ENCODE data around the gene RASA2. TPM values are rescaled to one million over a fixed set of nuclear protein-coding genes. Genes with fewer than 3 reads are reported as not detected.
"Not testable (repeated sequence)": the region's sequence is repeated elsewhere in the genome, so short reads cannot be mapped to it uniquely, and the experiment has no call there.

Gene RASA2
- polyA plus RNA-seq, 1 donor from 2014 or later, result 27.0 TPM

DNA sequence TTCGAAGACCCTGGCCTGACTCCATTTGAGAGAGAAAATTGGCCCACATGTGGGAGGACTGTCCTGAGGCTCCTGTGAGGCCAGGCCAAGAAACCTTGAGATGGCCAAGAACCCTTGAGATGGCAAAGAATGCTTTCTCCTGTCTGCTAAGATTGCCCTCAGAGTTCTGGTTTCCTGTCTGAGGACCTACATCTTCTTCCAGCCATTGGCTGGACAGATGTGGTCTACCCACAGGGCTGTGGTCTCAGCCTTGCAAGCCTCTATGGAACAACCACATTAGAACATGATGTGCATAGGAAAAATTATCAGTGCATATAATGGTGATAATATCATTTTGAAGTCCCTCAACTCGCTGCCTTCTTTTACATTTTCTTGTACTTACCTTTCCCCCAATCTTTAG lies 10.8 kb upstream of the RASA2 start:
- H3K27me3 Mint-ChIP-seq, result no peaks in the 10 kb centered on the region
- no peak overlapping the region for H3K27ac Mint-ChIP-seq
- H3K9me3 Mint-ChIP-seq, result peaks cover 0 to 2% (median 0%) of the 10 kb centered on the region in 3 donors
- H3K4me1 Mint-ChIP-seq, result peaks cover 0 to 5% (median 5%) of the 10 kb centered on the region in 3 donors
- no peak overlapping the region for H3K4me3 Mint-ChIP-seq
- H3K36me3 Mint-ChIP-seq, result peaks cover 7% of the 10 kb centered on the region

- Mint-ChIP-seq H3K4me3 (no peak overlapping the region), H3K9me3 (peaks cover 0 to 2% (median 0%) of the 10 kb centered on the region in 3 donors), H3K4me1 (peaks cover 0 to 5% (median 5%) of the 10 kb centered on the region in 3 donors), H3K27ac (no peak overlapping the region), H3K27me3 (no peaks in the 10 kb centered on the region), H3K36me3 (peaks cover 4% of the 10 kb centered on the region)
Measured at GRCh38 chr3:141477224-141477623, 9.6 kb upstream of the RASA2 start.

- H3K27ac Mint-ChIP-seq, result no peak overlapping the region
- H3K9me3 Mint-ChIP-seq, result peaks cover 0 to 2% (median 0%) of the 10 kb centered on the region in 3 donors
- peaks cover 3% of the 10 kb centered on the region for H3K36me3 Mint-ChIP-seq
- no peaks in the 10 kb centered on the region for H3K27me3 Mint-ChIP-seq
- H3K4me3 Mint-ChIP-seq, result no peak overlapping the region
- peaks cover 0 to 5% (median 5%) of the 10 kb centered on the region in 3 donors for H3K4me1 Mint-ChIP-seq
Measured at GRCh38 chr3:141478139-141478538, 8.7 kb upstream of the RASA2 start.

- H3K4me3 Mint-ChIP-seq, result peak overlapping the region in 1 of 4 donors; percentile 65
- peaks cover 5 to 11% (median 9%) of the 10 kb centered on the region in 3 donors for H3K4me1 Mint-ChIP-seq
- not testable (repeated sequence) for H3K36me3 Mint-ChIP-seq, H3K27me3 Mint-ChIP-seq, H3K9me3 Mint-ChIP-seq, H3K27ac Mint-ChIP-seq
Measured at GRCh38 chr3:141478840-141479239, 8.0 kb upstream of the RASA2 start.

- no peak overlapping the region for H3K27ac Mint-ChIP-seq
- peaks cover 0 to 2% (median 0%) of the 10 kb centered on the region in 3 donors for H3K9me3 Mint-ChIP-seq
- H3K36me3 Mint-ChIP-seq, result no peaks in the 10 kb centered on the region
- H3K4me3 Mint-ChIP-seq, result no peak overlapping the region
- no peaks in the 10 kb centered on the region for H3K27me3 Mint-ChIP-seq
- peaks cover 19 to 24% (median 19%) of the 10 kb centered on the region in 3 donors for H3K4me1 Mint-ChIP-seq
Measured at GRCh38 chr3:141482245-141482922, 4.4 kb upstream of the RASA2 start.

DNA sequence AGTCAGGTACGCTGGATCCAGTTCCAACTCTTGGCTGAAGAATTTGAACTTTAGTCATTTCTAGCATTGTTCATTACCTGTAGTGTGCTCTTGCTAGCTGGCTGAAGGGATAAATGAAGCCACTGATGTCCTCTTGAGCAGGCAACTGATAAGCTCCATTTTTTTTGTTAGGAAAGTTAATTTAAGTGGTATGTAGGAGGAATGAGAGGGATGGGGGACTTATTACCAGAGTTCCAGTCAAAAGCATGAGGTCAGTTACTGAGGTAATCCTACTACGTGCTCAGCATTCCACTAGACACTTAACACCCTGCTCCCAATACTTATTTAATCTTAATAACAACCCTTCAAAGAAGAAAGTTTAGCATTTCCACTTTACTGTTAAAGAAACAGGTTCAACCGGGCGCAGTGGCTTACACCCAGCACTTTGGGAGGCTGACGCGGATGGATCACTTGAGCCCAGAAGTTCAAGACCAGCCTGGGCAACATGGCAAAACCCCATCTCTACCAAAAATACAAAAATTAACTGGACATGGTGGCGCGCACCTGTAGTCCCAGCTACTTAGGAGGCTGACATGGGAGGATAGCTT lies 2.0 kb upstream of the RASA2 start:
- H3K27me3 Mint-ChIP-seq, result no peaks in the 10 kb centered on the region
- peak overlapping the region in 1 of 4 donors; percentile 98 for H3K4me3 Mint-ChIP-seq
- H3K27ac Mint-ChIP-seq, result peak overlapping the region in 1 of 3 donors; percentile 43
- peaks cover 33 to 37% (median 35%) of the 10 kb centered on the region in 3 donors for H3K4me1 Mint-ChIP-seq
- no peaks in the 10 kb centered on the region for H3K9me3 Mint-ChIP-seq
- peaks cover 5% of the 10 kb centered on the region for H3K36me3 Mint-ChIP-seq

GRCh38 chr3:141485641-141486495 lies 959 bp upstream of the RASA2 start:
- H3K36me3 Mint-ChIP-seq, result peaks cover 5% of the 10 kb centered on the region
- peak overlapping the region; percentile 87 to 98 (median 96) for H3K4me3 Mint-ChIP-seq
- H3K4me1 Mint-ChIP-seq, result peaks cover 40 to 45% (median 43%) of the 10 kb centered on the region in 3 donors
- H3K9me3 Mint-ChIP-seq, result no peaks in the 10 kb centered on the region
- peak overlapping the region; percentile 69 to 98 (median 93) for H3K27ac Mint-ChIP-seq
- no peaks in the 10 kb centered on the region for H3K27me3 Mint-ChIP-seq

GRCh38 chr3:141486496-141486745 lies 406 bp upstream of the RASA2 start:
- Mint-ChIP-seq H3K9me3 (no peaks in the 10 kb centered on the region), H3K27me3 (no peaks in the 10 kb centered on the region), H3K4me3 (peak overlapping the region; percentile 87 to 98 (median 96)), H3K36me3 (peaks cover 5% of the 10 kb centered on the region), H3K27ac (peak overlapping the region; percentile 69 to 98 (median 93)), H3K4me1 (peaks cover 45 to 50% (median 49%) of the 10 kb centered on the region in 3 donors)

DNA sequence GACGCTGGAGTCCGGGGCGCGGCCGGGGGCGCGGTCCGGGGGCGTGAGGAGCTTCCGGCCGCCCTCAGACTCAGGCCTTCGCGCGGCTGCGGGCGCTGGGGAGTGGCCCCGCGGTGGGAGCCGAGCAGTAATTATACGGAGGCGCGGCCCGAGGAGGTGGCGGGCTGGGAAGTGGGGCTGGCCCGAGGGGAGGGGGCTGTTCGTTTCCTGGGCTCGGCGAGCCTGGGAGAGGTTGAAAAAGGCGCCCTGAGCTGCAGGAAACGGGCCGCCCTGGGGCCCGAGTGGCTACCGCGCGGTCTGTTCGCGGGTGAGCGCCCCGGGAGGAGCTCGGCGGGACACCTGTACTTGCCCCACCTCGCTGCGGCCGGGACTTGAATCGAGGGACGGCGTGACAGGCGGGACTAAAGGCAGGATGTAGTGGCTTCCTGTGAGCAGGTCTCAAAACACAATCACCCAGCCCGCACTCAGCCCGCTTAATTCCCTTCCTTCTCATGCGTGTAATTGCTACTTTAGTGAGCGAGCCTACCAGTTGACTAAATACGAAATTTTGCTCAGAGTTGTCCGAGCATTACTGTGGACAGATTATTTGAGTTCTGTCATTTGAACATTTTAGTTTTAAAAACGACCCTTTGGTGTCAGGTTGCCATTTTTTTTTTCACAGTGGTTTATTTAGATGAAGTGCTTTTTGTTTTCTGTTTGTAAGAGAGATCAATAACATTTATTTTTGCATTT lies 860 bp downstream of the RASA2 start:
- Mint-ChIP-seq H3K9me3 (no peaks in the 10 kb centered on the region), H3K4me3 (peak overlapping the region; percentile 89 to 98 (median 92)), H3K4me1 (peaks cover 50 to 61% (median 56%) of the 10 kb centered on the region in 3 donors), H3K27me3 (no peaks in the 10 kb centered on the region), H3K36me3 (peaks cover 7% of the 10 kb centered on the region), H3K27ac (peak overlapping the region; percentile 93 to 95 (median 93))

DNA sequence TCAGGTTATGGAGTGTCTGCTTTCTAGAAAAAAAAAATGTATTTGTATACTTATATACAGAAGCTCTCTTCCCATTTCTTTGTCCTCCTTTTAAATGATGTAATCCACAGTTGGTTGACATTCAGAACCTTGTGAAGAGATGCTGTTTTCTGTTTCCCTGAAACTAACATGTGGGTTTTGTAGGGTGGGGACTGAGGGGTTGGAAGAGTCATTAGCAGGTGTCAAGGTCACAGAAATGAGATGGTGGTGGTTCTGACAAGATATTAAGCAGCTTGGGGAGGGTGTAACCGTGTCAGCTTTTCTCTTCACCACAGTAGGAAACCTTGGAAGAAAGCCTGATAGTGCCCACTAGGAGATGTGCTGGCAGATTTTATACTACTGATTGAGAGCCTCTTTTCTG lies 2.4 kb downstream of the RASA2 start:
- H3K4me3 Mint-ChIP-seq, result peak overlapping the region; percentile 4 to 98 (median 84)
- H3K27me3 Mint-ChIP-seq, result no peaks in the 10 kb centered on the region
- peak overlapping the region in 2 of 3 donors; percentile 69 to 93 for H3K27ac Mint-ChIP-seq
- H3K4me1 Mint-ChIP-seq, result peaks cover 57 to 71% (median 61%) of the 10 kb centered on the region in 3 donors
- H3K36me3 Mint-ChIP-seq, result peaks cover 9% of the 10 kb centered on the region
- no peaks in the 10 kb centered on the region for H3K9me3 Mint-ChIP-seq

GRCh38 chr3:141491081-141491480 lies 4.3 kb downstream of the RASA2 start:
- Mint-ChIP-seq H3K27me3 (no peaks in the 10 kb centered on the region), H3K9me3 (no peaks in the 10 kb centered on the region), H3K27ac (peak overlapping the region in 2 of 3 donors; percentile 1 to 80), H3K36me3 (peaks cover 11% of the 10 kb centered on the region), H3K4me1 (peaks cover 51 to 73% (median 61%) of the 10 kb centered on the region in 3 donors), H3K4me3 (peak overlapping the region in 2 of 4 donors; percentile 0 to 98)

DNA sequence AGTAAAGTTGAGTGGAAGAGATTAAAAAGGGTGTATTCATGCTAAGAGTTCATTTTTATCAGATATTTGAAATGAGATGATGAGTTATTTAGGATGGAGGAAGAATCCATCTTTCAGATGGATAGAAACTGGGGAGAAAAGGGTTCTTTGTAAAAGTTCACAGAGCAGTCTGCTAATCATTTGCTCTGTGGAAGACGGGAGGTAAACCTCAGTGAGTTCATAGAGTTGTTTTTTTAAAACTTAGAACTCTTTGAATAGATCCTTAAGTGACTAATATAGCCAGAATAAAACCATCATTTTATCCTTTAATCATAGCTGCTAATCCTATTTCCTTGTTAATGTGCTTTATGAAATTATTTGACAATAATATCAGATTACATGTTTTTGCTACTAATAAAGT lies 5.1 kb downstream of the RASA2 start:
- peak overlapping the region in 1 of 3 donors; percentile 80 for H3K27ac Mint-ChIP-seq
- no peak overlapping the region for H3K4me3 Mint-ChIP-seq
- peaks cover 11% of the 10 kb centered on the region for H3K36me3 Mint-ChIP-seq

DNA sequence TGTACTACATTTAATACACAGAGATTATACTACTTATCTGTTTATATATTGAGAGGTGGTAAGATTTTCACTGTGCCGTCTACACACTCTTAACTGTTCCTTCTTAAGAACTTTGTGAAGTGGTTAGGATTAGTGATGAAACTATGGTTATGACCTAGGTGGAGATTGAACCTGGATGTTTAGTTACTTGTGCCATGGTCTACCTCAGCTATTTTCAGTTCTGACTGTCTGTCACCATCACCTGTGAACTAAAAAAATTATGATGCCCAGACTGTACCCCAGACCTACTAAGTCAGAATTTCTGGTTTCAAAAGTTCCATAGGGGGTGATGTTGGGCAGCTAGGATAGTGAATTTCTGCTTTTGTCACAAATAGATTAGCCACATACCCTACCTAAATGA lies 6.4 kb downstream of the RASA2 start:
- H3K27ac Mint-ChIP-seq, result peak overlapping the region in 2 of 3 donors; percentile 9
- no peaks in the 10 kb centered on the region for H3K27me3 Mint-ChIP-seq
- H3K9me3 Mint-ChIP-seq, result no peaks in the 10 kb centered on the region
- peaks cover 8% of the 10 kb centered on the region for H3K36me3 Mint-ChIP-seq
- H3K4me3 Mint-ChIP-seq, result no peak overlapping the region
- H3K4me1 Mint-ChIP-seq, result peaks cover 46 to 65% (median 58%) of the 10 kb centered on the region in 3 donors

More for the DNA sequence above, 5.1 kb downstream of the RASA2 start:
- Mint-ChIP-seq H3K9me3 (no peaks in the 10 kb centered on the region), H3K4me1 (peaks cover 47 to 68% (median 57%) of the 10 kb centered on the region in 3 donors), H3K27me3 (no peaks in the 10 kb centered on the region)

- not testable (repeated sequence) for H3K9me3 Mint-ChIP-seq, H3K36me3 Mint-ChIP-seq, H3K27ac Mint-ChIP-seq, H3K27me3 Mint-ChIP-seq, H3K4me3 Mint-ChIP-seq
- H3K4me1 Mint-ChIP-seq, result peaks cover 37 to 53% (median 52%) of the 10 kb centered on the region in 3 donors
Measured at GRCh38 chr3:141497589-141497988, 10.8 kb downstream of the RASA2 start.
